ENCODE measurements around the gene SLAMF8.
A peak's percentile ranks its signal among the peaks of the same experiment; 100 is the strongest.

The SLAMF8 gene

GRCh38 chr1:159821171-159821867 is 5.4 kb upstream of the SLAMF8 start:
- peak; percentile 28 for DNase-seq

DNA sequence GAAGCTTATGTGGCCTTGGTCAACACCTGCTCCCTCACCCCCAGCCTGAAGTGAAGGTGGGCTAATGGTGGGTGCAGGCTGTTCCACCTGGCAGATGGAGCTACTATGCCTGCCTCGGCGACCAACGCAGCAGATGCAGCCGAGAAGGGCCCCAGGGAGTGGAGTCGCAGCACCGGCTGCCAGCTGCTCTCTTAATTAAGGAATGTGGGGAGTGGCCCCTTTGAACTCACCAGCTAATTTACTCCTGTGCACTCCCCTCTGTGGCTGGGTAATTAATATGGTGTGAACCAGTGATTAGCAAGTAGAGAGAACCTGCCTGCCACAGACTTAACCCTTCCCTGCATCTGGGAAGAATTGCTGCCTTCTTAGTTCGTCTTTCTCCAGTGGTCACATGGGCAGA is 3.3 kb upstream of the SLAMF8 start:
- DNase-seq = no peak

DNA sequence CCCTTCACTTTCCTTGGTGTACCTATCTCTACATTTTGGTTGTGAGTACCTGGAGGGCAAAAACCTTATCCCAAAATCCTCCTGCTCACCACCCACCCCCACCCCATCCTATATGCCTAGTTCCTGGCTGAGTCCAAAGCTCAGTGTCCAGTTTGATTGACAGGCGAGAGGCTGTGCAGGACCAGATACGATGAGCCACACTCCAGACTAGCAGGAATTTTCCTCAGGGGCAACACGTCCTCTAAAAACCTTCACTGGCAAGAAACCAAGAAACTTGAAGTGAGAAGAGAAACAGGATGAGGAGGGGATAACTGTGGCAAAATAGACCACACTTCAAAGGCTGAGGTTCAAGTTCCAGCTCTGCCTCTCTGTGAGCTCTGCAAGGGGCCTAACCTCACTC is 1.1 kb upstream of the SLAMF8 start:
- no peak for DNase-seq

- peak; percentile 38 for DNase-seq
Measured at GRCh38 chr1:159827102-159827490, 423 bp downstream of the SLAMF8 start.

DNA sequence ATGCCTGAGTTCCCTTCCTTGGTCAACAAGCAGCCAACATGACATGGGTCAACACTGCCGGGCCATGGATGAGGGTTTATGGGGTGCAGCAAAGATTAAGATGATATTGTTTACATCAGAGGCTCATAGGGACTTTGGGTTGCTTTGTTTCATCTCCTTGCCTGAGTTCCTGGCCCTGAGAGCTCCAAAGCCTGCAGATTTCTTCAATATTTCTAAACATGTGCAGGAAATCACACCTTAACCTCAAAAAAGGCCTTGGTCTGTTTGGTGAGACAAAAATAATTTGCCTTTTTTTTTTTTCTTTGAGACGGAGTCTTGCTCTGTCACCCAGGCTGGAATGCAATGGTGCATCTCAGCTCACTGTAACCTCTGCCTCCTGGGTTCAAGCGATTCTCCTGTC is 876 bp downstream of the SLAMF8 start:
- DNase-seq = no peak

DNA sequence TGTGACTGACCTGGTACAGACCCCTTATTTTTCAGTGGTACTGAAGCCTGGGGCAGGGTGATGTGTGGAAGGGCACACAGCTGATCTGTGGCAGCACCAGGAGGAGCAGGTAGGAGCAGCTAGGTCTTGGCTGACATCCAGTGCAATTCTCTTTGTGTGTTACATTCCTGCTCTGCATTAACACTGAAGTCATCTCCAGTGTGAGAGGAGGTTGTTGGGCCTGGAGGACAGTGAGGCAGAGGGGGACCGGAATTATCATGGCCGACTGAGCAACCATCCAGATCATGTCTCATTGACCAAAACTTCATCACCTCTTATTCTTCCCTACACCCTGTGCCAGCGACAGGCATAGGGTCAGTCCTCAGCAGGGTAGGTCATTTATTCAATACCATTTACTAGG is 1.5 kb downstream of the SLAMF8 start:
- no peak for DNase-seq

GRCh38 chr1:159828581-159829272 is 2.1 kb downstream of the SLAMF8 start:
- DNase-seq = no peak

DNA sequence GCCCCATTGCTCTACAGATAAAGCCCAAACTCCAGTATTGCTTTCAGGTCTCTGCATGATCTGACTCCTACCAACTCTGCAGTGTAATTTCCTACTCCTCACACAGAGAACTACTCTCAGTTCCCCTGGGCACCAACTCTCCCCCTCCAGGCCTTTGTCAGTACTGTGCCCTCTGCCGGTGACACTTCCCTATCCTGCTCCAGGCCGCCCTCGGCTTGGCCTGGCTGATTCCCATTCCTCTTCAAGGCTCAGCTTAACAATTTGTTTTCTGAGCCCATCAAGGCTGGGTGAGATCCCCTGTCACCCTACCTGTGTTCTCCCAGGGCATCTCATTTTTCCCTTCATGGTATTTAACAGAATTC is 2.6 kb downstream of the SLAMF8 start:
- peak; percentile 80 for DNase-seq

DNA sequence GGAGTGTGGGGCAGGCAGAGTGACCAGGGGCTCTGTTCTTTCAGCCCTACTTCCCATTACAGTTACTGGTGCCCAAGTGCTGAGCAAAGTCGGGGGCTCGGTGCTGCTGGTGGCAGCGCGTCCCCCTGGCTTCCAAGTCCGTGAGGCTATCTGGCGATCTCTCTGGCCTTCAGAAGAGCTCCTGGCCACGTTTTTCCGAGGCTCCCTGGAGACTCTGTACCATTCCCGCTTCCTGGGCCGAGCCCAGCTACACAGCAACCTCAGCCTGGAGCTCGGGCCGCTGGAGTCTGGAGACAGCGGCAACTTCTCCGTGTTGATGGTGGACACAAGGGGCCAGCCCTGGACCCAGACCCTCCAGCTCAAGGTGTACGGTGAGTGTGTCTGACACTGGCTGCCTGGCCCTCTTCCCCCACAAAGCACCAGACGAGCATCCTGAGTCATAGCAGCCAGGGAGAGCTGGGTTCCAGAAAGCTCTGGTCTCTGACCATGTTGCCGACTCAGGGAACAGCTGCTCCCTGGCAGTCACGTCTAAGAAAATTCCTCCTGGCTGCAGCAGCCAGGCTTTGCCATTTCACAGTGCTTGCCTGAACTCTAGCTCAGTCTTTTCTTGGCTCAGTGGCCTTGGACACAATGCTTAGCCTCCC is 3.3 kb downstream of the SLAMF8 start:
- no peak for DNase-seq

GRCh38 chr1:159830722-159831121 is 4.0 kb downstream of the SLAMF8 start:
- no peak for DNase-seq

DNA sequence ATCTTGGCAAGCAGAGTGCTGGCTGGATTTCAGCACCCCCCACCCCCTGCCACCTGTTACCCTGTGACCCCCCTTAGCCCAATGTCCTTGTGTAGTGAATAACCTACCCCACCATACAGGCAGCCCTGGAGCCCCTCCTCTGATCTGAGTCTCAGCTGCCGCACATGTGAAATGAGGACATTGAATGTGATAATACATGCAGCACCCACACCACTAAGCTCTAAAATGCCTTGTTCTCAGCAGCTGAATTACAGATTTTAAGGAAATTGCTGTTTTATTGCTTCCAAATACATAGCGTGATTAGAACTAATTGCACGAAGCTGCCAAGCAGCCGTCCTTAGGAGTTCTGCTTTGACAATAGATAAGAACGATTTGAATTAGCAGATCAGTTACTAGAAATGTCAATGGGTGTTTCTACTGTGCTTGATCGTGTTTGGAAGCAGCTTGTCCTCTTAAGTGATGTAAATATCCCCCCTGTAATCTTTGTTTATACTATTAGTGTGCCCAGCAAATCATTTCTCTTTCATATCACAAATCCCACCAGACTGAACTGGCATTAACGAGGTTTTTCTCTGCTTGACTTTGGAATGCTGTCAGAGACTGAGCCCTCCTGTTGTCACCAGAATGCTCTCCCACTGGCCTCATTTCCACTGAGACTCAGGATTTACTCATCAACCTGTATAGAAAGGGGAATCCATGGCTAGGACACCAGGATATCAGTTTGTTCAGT is 4.9 kb downstream of the SLAMF8 start:
- DNase-seq = no peak

- DNase-seq = no peak
Measured at GRCh38 chr1:159832309-159832708, 5.6 kb downstream of the SLAMF8 start.

- DNase-seq = no peak
Measured at GRCh38 chr1:159835356-159835755, 8.7 kb downstream of the SLAMF8 start.

DNA sequence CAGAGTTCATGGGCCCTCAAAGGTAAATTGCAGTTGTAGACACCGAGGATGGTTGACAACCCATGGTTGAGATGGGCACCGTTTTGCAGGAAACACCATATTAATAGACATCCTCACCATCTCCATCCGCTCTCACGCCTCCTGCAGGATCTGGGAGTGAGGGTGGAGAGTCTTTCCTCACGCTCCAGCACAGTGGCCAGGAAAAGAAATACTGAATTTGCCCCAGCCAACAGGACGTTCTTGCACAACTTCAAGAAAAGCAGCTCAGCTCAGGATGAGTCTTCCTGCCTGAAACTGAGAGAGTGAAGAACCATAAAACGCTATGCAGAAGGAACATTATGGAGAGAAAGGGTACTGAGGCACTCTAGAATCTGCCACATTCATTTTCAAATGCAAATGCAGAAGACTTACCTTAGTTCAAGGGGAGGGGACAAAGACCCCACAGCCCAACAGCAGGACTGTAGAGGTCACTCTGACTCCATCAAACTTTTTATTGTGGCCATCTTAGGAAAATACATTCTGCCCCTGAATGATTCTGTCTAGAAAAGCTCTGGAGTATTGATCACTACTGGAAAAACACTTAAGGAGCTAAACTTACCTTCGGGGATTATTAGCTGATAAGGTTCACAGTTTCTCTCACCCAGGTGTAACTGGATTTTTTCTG is 9.3 kb downstream of the SLAMF8 start:
- DNase-seq = peak; percentile 31

DNA sequence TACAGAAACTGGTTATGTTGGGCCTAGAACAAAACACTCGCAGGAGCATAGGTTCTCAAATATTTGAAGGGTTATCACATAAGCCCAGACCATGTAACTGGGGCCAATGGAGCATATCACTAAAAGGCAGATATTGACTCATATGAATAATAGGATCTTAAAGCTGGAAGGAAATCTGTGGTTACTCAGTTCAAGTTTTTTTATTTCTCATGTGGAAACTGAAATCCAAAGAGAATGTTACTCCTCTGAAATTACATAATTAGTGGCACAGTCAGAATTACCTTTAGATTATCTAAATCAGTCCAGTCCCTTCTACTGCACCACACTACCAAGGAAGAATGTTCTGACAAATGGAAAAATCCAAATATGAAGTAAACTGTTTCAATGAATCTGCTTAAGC is 12.0 kb downstream of the SLAMF8 start:
- peak; percentile 79 for DNase-seq

GRCh38 chr1:159839116-159839849 is 12.6 kb downstream of the SLAMF8 start:
- no peak for DNase-seq

GRCh38 chr1:159841749-159842148 is 15.1 kb downstream of the SLAMF8 start:
- DNase-seq = no peak

DNA sequence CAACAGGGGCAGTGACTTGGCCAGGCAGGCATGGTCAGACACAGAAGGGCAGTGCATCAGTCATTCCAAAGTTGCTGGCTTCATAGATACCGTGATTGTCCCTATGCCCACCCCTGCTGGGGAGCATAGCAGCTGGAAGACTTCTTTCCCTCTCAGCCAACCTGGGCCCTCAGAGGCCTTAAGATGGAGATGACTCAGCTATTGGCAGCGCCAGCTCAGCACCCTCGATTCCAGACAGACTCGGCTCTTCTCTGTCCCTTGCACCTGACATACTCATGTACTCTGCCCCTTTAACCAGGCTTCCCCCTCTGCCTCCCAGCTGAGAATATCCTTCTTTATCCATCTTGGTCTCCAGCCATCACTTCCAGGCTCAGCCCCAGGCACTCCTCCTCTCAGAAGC is 16.8 kb downstream of the SLAMF8 start:
- no peak for DNase-seq

DNA sequence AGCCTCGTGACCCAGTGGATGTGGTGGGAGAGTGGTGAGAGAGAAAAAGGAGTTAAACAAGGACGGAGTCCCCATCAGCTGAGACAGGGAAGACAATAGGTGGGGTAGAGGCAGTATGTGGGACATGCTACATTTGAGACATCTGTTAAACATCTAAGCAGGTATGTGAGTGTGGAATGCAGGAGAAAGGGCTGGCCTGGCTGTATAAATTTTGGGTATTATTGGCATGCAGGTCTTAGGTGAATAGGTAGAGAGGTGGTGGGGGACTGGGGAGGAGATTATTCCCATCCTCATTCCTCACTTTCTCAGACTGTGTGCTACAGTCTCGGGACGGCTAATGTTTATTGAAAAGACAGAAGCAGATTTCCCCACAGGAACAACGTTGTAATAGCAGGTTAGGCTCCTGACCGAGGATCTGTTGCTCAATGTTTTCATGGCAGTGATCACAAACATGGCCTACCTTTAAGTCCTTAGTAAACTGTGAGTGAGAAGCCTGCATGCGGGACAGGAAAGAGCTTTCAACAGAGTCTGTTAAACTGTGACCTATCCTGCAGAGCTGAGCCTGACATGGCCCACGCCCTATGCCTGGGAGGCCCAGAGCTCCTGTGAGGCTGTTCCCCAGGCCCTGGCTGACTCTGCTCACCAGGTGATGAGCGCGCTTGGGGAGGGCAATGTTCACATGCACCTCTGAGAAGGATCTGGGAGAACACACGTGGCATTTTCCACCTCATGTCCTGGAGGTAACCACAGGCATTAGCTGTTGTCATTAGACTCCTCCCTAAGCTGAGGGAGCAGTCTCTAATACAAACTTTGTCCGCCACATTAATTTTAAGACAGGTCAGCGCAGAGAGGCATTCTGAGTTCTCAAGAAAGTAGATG is 19.3 kb downstream of the SLAMF8 start:
- DNase-seq = no peak

- DNase-seq = no peak
Measured at GRCh38 chr1:159847231-159847630, 20.6 kb downstream of the SLAMF8 start.

- DNase-seq = no peak
Measured at GRCh38 chr1:159848326-159848725, 21.7 kb downstream of the SLAMF8 start.
